Measurements from ENCODE around the gene ARHGEF37. TPM values are rescaled to one million over a fixed set of nuclear protein-coding genes. Genes with fewer than 3 reads are reported as not detected.
A peak's percentile ranks its signal among the peaks of the same experiment; 100 is the strongest.

The ARHGEF37 gene
- total RNA-seq, 3 donors from 2014 or later = 5.3 to 54.4 (median 29.2) TPM

DNA sequence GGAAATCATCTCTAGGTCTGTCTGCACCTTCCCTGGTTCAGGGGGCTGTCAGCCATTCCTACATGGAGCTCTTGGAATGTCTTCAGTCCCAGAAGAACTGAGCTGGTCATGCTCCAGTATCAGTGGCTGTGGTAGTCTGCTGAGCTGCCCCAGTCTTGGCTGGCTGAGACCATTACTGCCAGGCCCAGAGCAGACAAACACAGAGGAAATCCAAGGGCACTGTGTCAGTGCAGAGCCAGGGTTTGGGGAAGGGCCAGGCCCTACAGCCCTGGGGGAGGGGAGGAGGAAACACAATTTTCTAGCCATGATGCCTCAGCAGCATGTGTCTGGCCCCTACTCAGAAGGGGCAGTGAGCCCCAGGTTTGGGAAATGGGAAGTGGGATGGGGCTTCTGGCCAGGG, 58.4 kb downstream of the ARHGEF37 start:
- Histone ChIP-seq H3K36me3 (no peaks in the 10 kb centered on the region), H3K9me3 (no peaks in the 10 kb centered on the region), H3K27ac (peak overlapping the region in 1 of 2 donors; percentile 91), H3K4me3 (no peak overlapping the region), H3K27me3 (no peaks in the 10 kb centered on the region), H3K4me1 (no peaks in the 10 kb centered on the region)
- intact Hi-C loops (cut with DNase I; ENCODE audit: low total_unique reads) = loop anchor here (10.0 kb wide), 1 partner anchor 185 kb away; no protein-coding TSS in a partner anchor
- DNase-seq (ENCODE audit: low spot score in 2 of 2) = no peak
- no peak for TF ChIP-seq CTCF (IDR thresholded peaks at IDR 0.05)
- no peak for TF ChIP-seq POLR2A (IDR thresholded peaks at IDR 0.05)
- TF ChIP-seq POLR2AphosphoS5 (IDR thresholded peaks at IDR 0.05) = no peak

DNA sequence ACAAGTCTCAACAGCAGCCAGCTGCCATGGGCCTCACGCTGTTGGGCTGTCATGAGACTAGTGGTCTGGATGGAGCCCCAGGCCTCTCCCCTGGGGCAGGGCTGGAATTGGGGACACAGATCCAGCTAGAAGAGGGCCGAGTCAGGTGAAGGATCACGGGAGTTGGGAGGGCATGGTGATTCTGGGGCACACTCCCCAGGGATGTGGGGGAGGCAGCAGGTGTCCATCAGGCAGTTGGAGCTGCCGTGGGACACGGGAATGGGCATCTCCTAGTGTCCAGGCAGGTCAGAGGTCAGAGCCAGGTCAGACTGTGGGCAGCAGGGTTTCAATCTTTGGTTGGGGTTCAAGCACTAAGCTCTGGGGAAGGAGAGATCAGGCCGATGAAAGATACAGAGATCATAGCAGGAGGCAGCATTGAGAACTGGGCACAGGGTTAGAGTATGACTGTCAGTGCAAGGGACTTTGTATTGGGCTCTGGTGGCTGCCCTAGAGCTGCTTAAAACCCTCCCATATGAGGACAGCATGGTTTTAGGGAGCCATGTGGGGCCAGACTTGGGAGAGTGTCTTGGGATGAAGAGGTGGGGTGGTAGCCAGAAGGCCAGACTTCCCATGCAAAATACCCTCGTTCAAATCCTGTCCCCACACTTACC, 59.2 kb downstream of the ARHGEF37 start:
- H3K9me3 ChIP-seq = no peaks in the 10 kb centered on the region
- TF ChIP-seq POLR2AphosphoS5 (IDR thresholded peaks at IDR 0.05) (no peak), POLR2A (IDR thresholded peaks at IDR 0.05) (no peak), CTCF (IDR thresholded peaks at IDR 0.05) (no peak)
- intact Hi-C loops (cut with DNase I; ENCODE audit: low total_unique reads) = no loop called here
- no peak for DNase-seq (ENCODE audit: low spot score in 2 of 2)
- peak overlapping the region in 1 of 3 donors; percentile 46 for H3K4me3 ChIP-seq
- no peaks in the 10 kb centered on the region for H3K36me3 ChIP-seq
- H3K27me3 ChIP-seq = no peaks in the 10 kb centered on the region
- H3K4me1 ChIP-seq = no peaks in the 10 kb centered on the region
- peak overlapping the region; percentile 64 to 91 for H3K27ac ChIP-seq

- peak in 1 of 3 donors; percentile 9 for TF ChIP-seq POLR2AphosphoS5 (IDR thresholded peaks at IDR 0.05)
- no peak for TF ChIP-seq CTCF (IDR thresholded peaks at IDR 0.05)
- Histone ChIP-seq H3K4me3 (peak overlapping the region in 2 of 3 donors; percentile 13 to 46), H3K27me3 (no peaks in the 10 kb centered on the region), H3K9me3 (no peaks in the 10 kb centered on the region), H3K4me1 (no peaks in the 10 kb centered on the region), H3K27ac (peak overlapping the region; percentile 64 to 91), H3K36me3 (no peaks in the 10 kb centered on the region)
- intact Hi-C loops (cut with DNase I; ENCODE audit: low total_unique reads) = no loop called here
- peak in 1 of 2 donors; percentile 54 for DNase-seq (ENCODE audit: low spot score in 2 of 2)
Measured at GRCh38 chr5:149641000-149641576, 59.8 kb downstream of the ARHGEF37 start.

- H3K9me3 ChIP-seq = no peaks in the 10 kb centered on the region
- H3K36me3 ChIP-seq = no peaks in the 10 kb centered on the region
- no peaks in the 10 kb centered on the region for H3K27me3 ChIP-seq
- H3K4me3 ChIP-seq = no peak overlapping the region
- TF ChIP-seq CTCF (IDR thresholded peaks at IDR 0.05) (no peak), POLR2AphosphoS5 (IDR thresholded peaks at IDR 0.05) (no peak), POLR2A (IDR thresholded peaks at IDR 0.05) (no peak)
- no peak for DNase-seq (ENCODE audit: low spot score in 2 of 2)
- intact Hi-C loops (cut with DNase I; ENCODE audit: low total_unique reads) = no loop called here
- no peaks in the 10 kb centered on the region for H3K4me1 ChIP-seq
- H3K27ac ChIP-seq = no peak overlapping the region
Measured at GRCh38 chr5:149641600-149641999, 60.3 kb downstream of the ARHGEF37 start.

- no peak for DNase-seq (ENCODE audit: low spot score in 2 of 2)
- intact Hi-C loops (cut with DNase I; ENCODE audit: low total_unique reads) = no loop called here
- no peaks in the 10 kb centered on the region for H3K9me3 ChIP-seq
- H3K4me3 ChIP-seq = no peak overlapping the region
- TF ChIP-seq CTCF (IDR thresholded peaks at IDR 0.05) (no peak), POLR2A (IDR thresholded peaks at IDR 0.05) (no peak), POLR2AphosphoS5 (IDR thresholded peaks at IDR 0.05) (no peak)
- no peak overlapping the region for H3K27ac ChIP-seq
- H3K36me3 ChIP-seq = no peaks in the 10 kb centered on the region
- H3K4me1 ChIP-seq = no peaks in the 10 kb centered on the region
- H3K27me3 ChIP-seq = no peaks in the 10 kb centered on the region
Measured at GRCh38 chr5:149643781-149644180, 62.5 kb downstream of the ARHGEF37 start.

Data from breast epithelium (tissue), 4 donors.